HG02852 (cell line): Measurements from ENCODE around the gene MAD1L1.

ENCODE experiments used
- ATAC-seq: cut with Tn5 transposase; IDR thresholded peaks from one replicate; pipeline ENCODE4 v1.9.1; 2021; ENCODE audit warnings: mild to moderate bottlenecking, moderate library complexity; ENCODE audit not compliant: unreplicated experiment

The MAD1L1 gene

GRCh38 chr7:1993776-1994740, 238.7 kb downstream of the MAD1L1 start:
- ATAC-seq: no peak

GRCh38 chr7:1993031-1993695, 239.6 kb downstream of the MAD1L1 start:
- no peak for ATAC-seq

GRCh38 chr7:1992554-1992953, 240.2 kb downstream of the MAD1L1 start:
- no peak for ATAC-seq

GRCh38 chr7:1990001-1990670, 242.6 kb downstream of the MAD1L1 start:
- no peak for ATAC-seq

GRCh38 chr7:1989049-1989860, 243.5 kb downstream of the MAD1L1 start:
- ATAC-seq: no peak

- ATAC-seq: no peak
Observed at GRCh38 chr7:1988533-1988930, 244.2 kb downstream of the MAD1L1 start.

GRCh38 chr7:1987591-1988532, 244.9 kb downstream of the MAD1L1 start:
- ATAC-seq: no peak

- ATAC-seq: no peak
Observed at GRCh38 chr7:1987084-1987535, 245.6 kb downstream of the MAD1L1 start.

GRCh38 chr7:1986366-1987083, 246.2 kb downstream of the MAD1L1 start:
- ATAC-seq: no peak

GRCh38 chr7:1985936-1986335, 246.8 kb downstream of the MAD1L1 start:
- ATAC-seq: no peak

- no peak for ATAC-seq
Observed at GRCh38 chr7:1985042-1985441, 247.7 kb downstream of the MAD1L1 start.

GRCh38 chr7:1981878-1982230, 250.9 kb downstream of the MAD1L1 start:
- no peak for ATAC-seq

- no peak for ATAC-seq
Observed at GRCh38 chr7:1981201-1981877, 251.4 kb downstream of the MAD1L1 start.

- peak; percentile 59 for ATAC-seq
Observed at GRCh38 chr7:1979591-1980560, 252.9 kb downstream of the MAD1L1 start.

GRCh38 chr7:1978656-1979590, 253.8 kb downstream of the MAD1L1 start:
- ATAC-seq: no peak

GRCh38 chr7:1977876-1978441, 254.8 kb downstream of the MAD1L1 start:
- ATAC-seq: no peak
